BJ (cell line): ENCODE results near the gene CTNNBL1. TPM values are rescaled to one million over a fixed set of nuclear protein-coding genes. Genes with fewer than 3 reads are reported as not detected.
"Not testable (repeated sequence)": the region's sequence is repeated elsewhere in the genome, so short reads cannot be mapped to it uniquely, and the experiment has no call there.

Source experiments
- CTCF ChIA-PET: fragments of 350-600 bp; formaldehyde crosslinking; extraction: SDS; loops from one replicate; lab custom pipeline; 2021; ENCODE audit warnings: antibody characterized with exemption, inconsistent platforms; lab: Yijun Ruan, JAX
- POLR2A ChIA-PET: fragments of 300-600 bp; sonication (Branson Sonifier 250); formaldehyde crosslinking; extraction: SDS; loops from one replicate; lab custom pipeline; 2021; ENCODE audit warnings: antibody characterized with exemption; lab: Charles Lee
- DNase-seq: peaks from one replicate; pipeline ENCODE4 v3.0.0-alpha.2; 2011; ENCODE audit warnings: low read depth
- H3K27me3 ChIP-seq: 2 replicates; pipeline ENCODE4 v1.6.0; 2011; ENCODE audit warnings: low read length; ENCODE audit not compliant: control insufficient read depth, insufficient read depth
- H3K36me3 ChIP-seq: 2 replicates; pipeline ENCODE4 v1.5.1; 2011; ENCODE audit warnings: low read length; ENCODE audit not compliant: control insufficient read depth, insufficient read depth
- H3K4me3 ChIP-seq: 2 replicates; pipeline ENCODE4 v1.5.1; 2011; ENCODE audit warnings: low read depth, mild to moderate bottlenecking, control low read depth, low read length
- CTCF ChIP-seq: IDR thresholded peaks from 2 replicates; pipeline ENCODE4 v1.5.1; 2011; ENCODE audit warnings: low read depth, mild to moderate bottlenecking, control low read depth, inconsistent platforms, low read length, moderate library complexity; ENCODE audit not compliant: insufficient read depth
- polyA plus RNA-seq: library from polyadenylated mRNA; depleted of rRNA; stranded (reverse); fragments of >200 nt; gene quantifications from 2 replicates; pipeline ENCODE4 v1.2.3, GENCODE V29; 2011

The CTNNBL1 gene
- polyA plus RNA-seq, 1 experiment, result 38.4 TPM

- CTCF ChIA-PET, result no interaction called here
- H3K27me3 ChIP-seq, result peaks cover 28% of the 10 kb centered on the region
- no peak for DNase-seq
These were observed 23.5 kb upstream of the CTNNBL1 start for GRCh38 chr20:37670351-37670791.

GRCh38 chr20:37672143-37672542 lies 21.7 kb upstream of the CTNNBL1 start:
- ChIA-PET POLR2A (no interaction called here), CTCF (no interaction called here)
- DNase-seq, result no peak
- Histone ChIP-seq H3K36me3 (no peaks in the 10 kb centered on the region), H3K4me3 (no peak overlapping the region), H3K27me3 (peaks cover 30% of the 10 kb centered on the region)
- no peak for TF ChIP-seq CTCF

More at GRCh38 chr20:37670351-37670791, 23.5 kb upstream of the CTNNBL1 start:
- H3K4me3 ChIP-seq, result no peak overlapping the region
- TF ChIP-seq CTCF, result no peak
- H3K36me3 ChIP-seq, result no peaks in the 10 kb centered on the region
- POLR2A ChIA-PET, result no interaction called here

- no peak for DNase-seq
- H3K4me3 ChIP-seq, result no peak overlapping the region
- H3K36me3 ChIP-seq, result no peaks in the 10 kb centered on the region
- ChIA-PET CTCF (no interaction called here), POLR2A (no interaction called here)
- peaks cover 32% of the 10 kb centered on the region for H3K27me3 ChIP-seq
- no peak for TF ChIP-seq CTCF
These were observed 20.4 kb upstream of the CTNNBL1 start for GRCh38 chr20:37673444-37673843.

GRCh38 chr20:37676440-37676839 lies 17.4 kb upstream of the CTNNBL1 start:
- CTCF ChIA-PET, result no interaction called here
- no peak for TF ChIP-seq CTCF
- Histone ChIP-seq H3K4me3 (no peak overlapping the region), H3K36me3 (no peaks in the 10 kb centered on the region), H3K27me3 (peaks cover 19% of the 10 kb centered on the region)
- no peak for DNase-seq
- POLR2A ChIA-PET, result no interaction called here

- no peak overlapping the region for H3K4me3 ChIP-seq
- no peaks in the 10 kb centered on the region for H3K36me3 ChIP-seq
- peaks cover 12% of the 10 kb centered on the region for H3K27me3 ChIP-seq
- CTCF ChIA-PET, result no interaction called here
- POLR2A ChIA-PET, result no interaction called here
- TF ChIP-seq CTCF, result no peak
- no peak for DNase-seq
These were observed 15.6 kb upstream of the CTNNBL1 start for GRCh38 chr20:37677969-37678861.

GRCh38 chr20:37679751-37680150 lies 14.1 kb upstream of the CTNNBL1 start:
- POLR2A ChIA-PET, H3K36me3 ChIP-seq, H3K4me3 ChIP-seq, DNase-seq, H3K27me3 ChIP-seq: not testable (repeated sequence)
- CTCF ChIA-PET, result interaction anchor here (0.6 kb wide), 1 partner anchor 244 kb away, joined by 3 read pairs; no protein-coding TSS in a partner anchor
